Measurements from ENCODE around the gene ZGRF1.
A peak's percentile ranks its signal among the peaks of the same experiment; 100 is the strongest.

DNA sequence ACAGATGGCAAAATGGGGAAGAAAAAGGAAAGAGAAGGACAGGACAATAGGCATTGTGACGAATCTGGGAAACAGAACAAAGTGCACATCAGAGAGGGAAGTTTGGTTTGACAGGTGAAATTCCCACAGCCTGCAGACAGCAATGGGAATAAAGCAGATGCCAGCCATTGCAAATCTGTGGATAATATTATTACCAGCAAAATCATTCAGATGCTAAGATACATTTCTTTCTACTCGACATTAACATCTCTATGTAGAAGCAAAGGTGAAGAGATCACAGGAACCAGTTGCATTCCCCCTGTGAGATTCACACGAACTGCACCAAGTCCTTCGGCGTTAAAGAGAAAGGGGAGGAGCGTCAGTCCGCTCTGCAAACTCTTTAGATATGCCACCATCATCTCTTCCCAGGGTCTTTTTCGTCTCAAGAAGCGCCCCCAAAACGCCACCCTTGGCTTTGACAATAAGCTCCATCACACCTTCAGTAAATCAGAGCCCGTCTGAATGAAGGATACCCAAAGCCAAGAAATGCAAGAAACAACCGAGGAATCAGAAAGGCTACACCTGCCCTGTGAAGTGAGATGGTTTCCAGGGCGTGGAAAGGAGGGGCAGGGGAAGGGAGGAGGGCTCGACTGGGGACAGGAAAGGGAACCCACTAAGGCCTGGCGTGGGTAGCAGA, 122.6 kb downstream of the ZGRF1 start:
- TF ChIP-seq CTCF (IDR thresholded peaks at IDR 0.05) (no peak), EZH2 (IDR thresholded peaks at IDR 0.05) (peak; percentile 82), EZH2phosphoT487 (IDR thresholded peaks at IDR 0.05) (peak; percentile 78)
